SU-DHL-6 (cell line): ENCODE measurements around the gene SLX4.

Experiments used
- H2AFZ ChIP-seq: fragments of 200-600 bp; sonication (generic); 2 replicates; pipeline ENCODE4 v1.6.1; 2014; ENCODE audit warnings: low read depth, mild to moderate bottlenecking, moderate library complexity, mixed read lengths, antibody characterized with exemption, low read length; ENCODE audit not compliant: severe bottlenecking
- H3F3A ChIP-seq: fragments of 200-600 bp; shearing (Covaris generic); 2 replicates; pipeline ENCODE4 v1.6.0; 2016; ENCODE audit warnings: antibody characterized with exemption, mild to moderate bottlenecking; ENCODE audit not compliant: insufficient read depth
- H3K27ac ChIP-seq: fragments of 200-600 bp; sonication (generic); 2 replicates; pipeline ENCODE4 v1.5.1; 2016; ENCODE audit warnings: low read depth, mild to moderate bottlenecking, low read length, moderate library complexity, mixed read lengths
- H3K27me3 ChIP-seq: fragments of 200-600 bp; sonication (generic), shearing (Covaris generic); 2 replicates; pipeline ENCODE4 v1.6.0; 2014; ENCODE audit warnings: mild to moderate bottlenecking, low read length
- H3K36me3 ChIP-seq: fragments of 200-600 bp; sonication (generic); 2 replicates; pipeline ENCODE4 v1.6.1; 2014; ENCODE audit warnings: mild to moderate bottlenecking, low read length, mixed read lengths
- H3K4me2 ChIP-seq: fragments of 300-600, 200-600 bp; shearing (Covaris generic), sonication (generic); 2 replicates; pipeline ENCODE4 v1.6.0; 2014; ENCODE audit warnings: low read length, low read depth, mild to moderate bottlenecking; ENCODE audit not compliant: poor library complexity, severe bottlenecking
- H3K4me3 ChIP-seq: fragments of 200-600 bp; sonication (generic); 2 replicates; pipeline ENCODE4 v1.5.1; 2014; ENCODE audit warnings: antibody characterized with exemption, low read length, mild to moderate bottlenecking, mixed read lengths; ENCODE audit not compliant: insufficient read depth, poor library complexity, severe bottlenecking
- H3K79me2 ChIP-seq: fragments of 200-600 bp; sonication (generic); 2 replicates; pipeline ENCODE4 v1.6.1; 2014; ENCODE audit warnings: mild to moderate bottlenecking, low read length, moderate library complexity; ENCODE audit not compliant: insufficient read depth
- H3K9ac ChIP-seq: fragments of 200-600 bp; sonication (generic); 2 replicates; pipeline ENCODE4 v1.7.0; 2014; ENCODE audit warnings: mild to moderate bottlenecking, low read length
- H3K9me2 ChIP-seq: fragments of 200-600 bp; sonication (generic); replicated peaks from 2 replicates; pipeline ENCODE4 v1.6.1; 2014; ENCODE audit warnings: low read length; ENCODE audit not compliant: insufficient read depth
- H3K9me3 ChIP-seq: fragments of 200-600 bp; sonication (generic); 2 replicates; pipeline ENCODE4 v1.6.1; 2014; ENCODE audit warnings: low read length, mixed read lengths; ENCODE audit not compliant: insufficient read depth
- H4K20me1 ChIP-seq: fragments of 200-600 bp; sonication (generic); 2 replicates; pipeline ENCODE4 v1.6.1; 2014; ENCODE audit warnings: low read depth, mild to moderate bottlenecking, antibody characterized with exemption, low read length, moderate library complexity, mixed read lengths
- CTCF ChIP-seq: fragments of 200-600 bp; sonication (generic); IDR thresholded peaks from one replicate; pipeline ENCODE4 v1.5.1; 2017; ENCODE audit warnings: antibody characterized with exemption, mild to moderate bottlenecking, low read length, moderate library complexity; ENCODE audit not compliant: insufficient read depth, poor library complexity, severe bottlenecking
- EZH2phosphoT487 ChIP-seq: fragments of 200-600 bp; sonication (generic), shearing (Covaris generic); conservative IDR thresholded peaks from 2 replicates; pipeline ENCODE4 v1.6.1; 2018; ENCODE audit warnings: mild to moderate bottlenecking, antibody characterized with exemption, low read length, moderate library complexity, mixed read lengths

SLX4 gene

GRCh38 chr16:3546986-3547682 is 64.3 kb downstream of the SLX4 start:
- no peak overlapping the region for H3K9ac ChIP-seq

GRCh38 chr16:3542601-3543373 is 68.6 kb downstream of the SLX4 start:
- Histone ChIP-seq H4K20me1 (no peaks in the 10 kb centered on the region), H2AFZ (no peak overlapping the region), H3K4me2 (no peak overlapping the region), H3K36me3 (0 out of 2 replicates have a peak, but pooled peaks cover 2% of the 10 kb centered on the region), H3K9me3 (no peaks in the 10 kb centered on the region), H3K4me3 (no peak overlapping the region), H3K9ac (no peak overlapping the region), H3K79me2 (no peaks in the 10 kb centered on the region), H3K27me3 (no peaks in the 10 kb centered on the region), H3K9me2 (no peaks in the 10 kb centered on the region), H3K27ac (no peak overlapping the region), H3F3A (peaks cover 21% of the 10 kb centered on the region)
- TF ChIP-seq EZH2phosphoT487 (no peak), CTCF (no peak)

More at GRCh38 chr16:3546986-3547682, 64.3 kb downstream of the SLX4 start:
- TF ChIP-seq CTCF: no peak
- no peak for TF ChIP-seq EZH2phosphoT487
- Histone ChIP-seq H4K20me1 (no peaks in the 10 kb centered on the region), H3K9me3 (no peaks in the 10 kb centered on the region), H2AFZ (no peak overlapping the region), H3K36me3 (peaks cover 6% of the 10 kb centered on the region; the same call in 1 of the 2 replicates), H3F3A (no peaks in the 10 kb centered on the region; the same call in 1 of the 2 replicates), H3K27ac (no peak overlapping the region), H3K9me2 (no peaks in the 10 kb centered on the region), H3K27me3 (no peaks in the 10 kb centered on the region), H3K4me3 (no peak overlapping the region), H3K79me2 (no peaks in the 10 kb centered on the region), H3K4me2 (no peak overlapping the region)

GRCh38 chr16:3541527-3542155 is 69.8 kb downstream of the SLX4 start:
- Histone ChIP-seq H3K4me2 (no peak overlapping the region), H3K9me3 (no peaks in the 10 kb centered on the region), H3K79me2 (no peaks in the 10 kb centered on the region), H3F3A (peaks cover 27% of the 10 kb centered on the region), H4K20me1 (no peaks in the 10 kb centered on the region), H3K27ac (no peak overlapping the region), H2AFZ (no peak overlapping the region), H3K4me3 (no peak overlapping the region), H3K9ac (no peak overlapping the region), H3K9me2 (no peaks in the 10 kb centered on the region), H3K36me3 (0 out of 2 replicates have a peak, but pooled peaks cover 2% of the 10 kb centered on the region), H3K27me3 (no peaks in the 10 kb centered on the region)
- TF ChIP-seq CTCF (no peak), EZH2phosphoT487 (no peak)
